ENCODE results near the gene RPL7A.

- peak; percentile 9 to 29 for TF ChIP-seq CTCF (IDR thresholded peaks at IDR 0.05; ENCODE audit: extremely low read depth in 1 of 2, insufficient read depth in 1 of 2, low read depth in 1 of 2, low read length in 2 of 2)
- no peak for TF ChIP-seq MYC (IDR thresholded peaks at IDR 0.05; ENCODE audit: low read depth, low read length)
- no peak for TF ChIP-seq EZH2 (IDR thresholded peaks at IDR 0.05; ENCODE audit: borderline replicate concordance, low read depth, low read length, severe bottlenecking)
- TF ChIP-seq POLR2AphosphoS5 (IDR thresholded peaks at IDR 0.05; ENCODE audit: insufficient read depth, low read depth, low read length), result no peak
- TF ChIP-seq MAX (IDR thresholded peaks at IDR 0.05; ENCODE audit: insufficient read depth, insufficient read length), result no peak
- TF ChIP-seq POLR2A (IDR thresholded peaks at IDR 0.05; ENCODE audit: low read depth, low read length), result no peak
- TF ChIP-seq FOS (IDR thresholded peaks at IDR 0.05; ENCODE audit: borderline replicate concordance, insufficient read depth, low read length), result no peak
Observed at GRCh38 chr9:133342069-133342406, 6.0 kb upstream of the RPL7A start.
